ENCODE measurements around the gene C19orf85.
A peak's percentile ranks its signal among the peaks of the same experiment; 100 is the strongest.

The C19orf85 gene

GRCh38 chr19:55479451-55480230, 15.1 kb upstream of the C19orf85 start:
- no peak for DNase-seq
- H3K4me3 ChIP-seq (ENCODE audit: low read depth, low read length): no peak overlapping the region
- no peaks in the 10 kb centered on the region for H3K27me3 ChIP-seq (replicated peaks)
- TF ChIP-seq CTCF (IDR thresholded peaks at IDR 0.05; ENCODE audit: low read depth, low read length, missing control alignments): no peak
- H3K36me3 ChIP-seq (replicated peaks): peaks cover 9% of the 10 kb centered on the region
- in situ Hi-C loops (cut with HindIII; ENCODE audit: low pct_ligation_motif_present, low sequenced_read_pairs): no loop called here
- H3K27ac ChIP-seq: no peak overlapping the region

GRCh38 chr19:55479045-55479444, 14.5 kb upstream of the C19orf85 start:
- no peak overlapping the region for H3K4me3 ChIP-seq (ENCODE audit: low read depth, low read length)
- in situ Hi-C loops (cut with HindIII; ENCODE audit: low pct_ligation_motif_present, low sequenced_read_pairs): no loop called here

GRCh38 chr19:55478364-55478763, 13.8 kb upstream of the C19orf85 start:
- H3K36me3 ChIP-seq (replicated peaks): peaks cover 9% of the 10 kb centered on the region
- H3K4me3 ChIP-seq (ENCODE audit: low read depth, low read length): no peak overlapping the region
- H3K27ac ChIP-seq: no peak overlapping the region
- in situ Hi-C loops (cut with HindIII; ENCODE audit: low pct_ligation_motif_present, low sequenced_read_pairs): no loop called here
- TF ChIP-seq CTCF (IDR thresholded peaks at IDR 0.05; ENCODE audit: low read depth, low read length, missing control alignments): no peak
- no peaks in the 10 kb centered on the region for H3K27me3 ChIP-seq (replicated peaks)
- DNase-seq: no peak

More at GRCh38 chr19:55479045-55479444, 14.5 kb upstream of the C19orf85 start:
- no peak for TF ChIP-seq CTCF (IDR thresholded peaks at IDR 0.05; ENCODE audit: low read depth, low read length, missing control alignments)
- DNase-seq: no peak
- Histone ChIP-seq H3K36me3 (replicated peaks) (peaks cover 9% of the 10 kb centered on the region), H3K27me3 (replicated peaks) (no peaks in the 10 kb centered on the region), H3K27ac (no peak overlapping the region)

GRCh38 chr19:55477905-55478304, 13.4 kb upstream of the C19orf85 start:
- in situ Hi-C loops (cut with HindIII; ENCODE audit: low pct_ligation_motif_present, low sequenced_read_pairs): no loop called here
- Histone ChIP-seq H3K27me3 (replicated peaks) (no peaks in the 10 kb centered on the region), H3K4me3 (ENCODE audit: low read depth, low read length) (no peak overlapping the region), H3K36me3 (replicated peaks) (peaks cover 7% of the 10 kb centered on the region), H3K27ac (no peak overlapping the region)
- no peak for TF ChIP-seq CTCF (IDR thresholded peaks at IDR 0.05; ENCODE audit: low read depth, low read length, missing control alignments)
- no peak for DNase-seq

- Histone ChIP-seq H3K36me3 (replicated peaks) (no peaks in the 10 kb centered on the region), H3K4me3 (ENCODE audit: low read depth, low read length) (peak within 1 kb of the TSS; percentile 67), H3K27ac (peak within 1 kb of the TSS; percentile 70), H3K27me3 (replicated peaks) (no peaks in the 10 kb centered on the region)
- in situ Hi-C loops (cut with HindIII; ENCODE audit: low pct_ligation_motif_present, low sequenced_read_pairs): no loop called here
- DNase-seq: peak; percentile 97
- TF ChIP-seq CTCF (IDR thresholded peaks at IDR 0.05; ENCODE audit: low read depth, low read length, missing control alignments): no peak
Observed at GRCh38 chr19:55476100-55476775, 11.7 kb upstream of the C19orf85 start, which contains the start of gene ZNF628. Gene ZNF628, plus strand, starts transcription at chr19:55476617. Its CDS starts 3,294 bp downstream, at chr19:55479911.
